Adrenal gland (tissue), 12 donors: ENCODE data around the gene AQP10. TPM values are rescaled to one million over a fixed set of nuclear protein-coding genes. Genes with fewer than 3 reads are reported as not detected.
"Not testable (repeated sequence)": the region's sequence is repeated elsewhere in the genome, so short reads cannot be mapped to it uniquely, and the experiment has no call there.

Experiments
- DNase-seq, 7 donors: peaks; one replicate each; pipeline ENCODE4 v3.0.0-alpha.2; 2019 to 2020
- H3K27ac ChIP-seq, 5 donors: fragments of 200-600 bp; sonication (generic) in 4 of 5; 1 replicate in 3 of 5; 2 replicates in 2 of 5; pipeline versions ENCODE4 v1.5.1 to v1.8.0; 2016 to 2020; ENCODE audit warnings: mild to moderate bottlenecking in 1 of 5
- H3K27me3 ChIP-seq: fragments of 200-600 bp; 2 replicates; pipeline ENCODE4 v1.8.0; 2021
- H3K36me3 ChIP-seq, 2 donors: fragments of 200-600 bp; replicated peaks in 1 of 2; 1 replicate in 1 of 2; 2 replicates in 1 of 2; pipeline versions ENCODE4 v1.5.1 to v1.8.0; 2018 to 2022
- H3K4me1 ChIP-seq, 2 donors: fragments of 200-600 bp; replicated peaks in 1 of 2; 1 replicate in 1 of 2; 2 replicates in 1 of 2; pipeline versions ENCODE4 v1.5.1 to v1.8.0; 2018 to 2021
- H3K4me3 ChIP-seq, 4 donors: fragments of 200-600 bp; sonication (generic) in 3 of 4; one replicate each; pipeline ENCODE4 v1.5.1; 2016 to 2018
- H3K9me3 ChIP-seq, 3 donors: fragments of 200-600 bp; sonication (generic) in 1 of 3; replicated peaks in 1 of 3; 1 replicate in 2 of 3; 2 replicates in 1 of 3; pipeline versions ENCODE4 v1.5.1 to v1.8.0; 2016 to 2021
- CTCF ChIP-seq, 6 experiments: fragments of 450-650 bp in 4 of 6; fragments of 200-600 bp in 2 of 6; sonication (generic) in 1 of 6; IDR thresholded peaks; 1 replicate in 5 of 6; 2 replicates in 1 of 6; pipeline versions ENCODE4 v1.5.1 to v1.8.0; 2016 to 2021; ENCODE audit warnings: antibody characterized with exemption in 6 of 6, mild to moderate bottlenecking in 2 of 6, moderate library complexity in 1 of 6
- POLR2A ChIP-seq, 2 donors: fragments of 450-650 bp; IDR thresholded peaks; one replicate each; pipeline ENCODE4 v1.6.1; 2017; ENCODE audit warnings: antibody characterized with exemption in 2 of 2, mild to moderate bottlenecking in 2 of 2, moderate library complexity in 1 of 2
- WGBS, 4 donors: extraction: QIAGEN DNeasy Blood & Tissue Kit in 2 of 4; methylation state at CpG; one replicate each; pipeline versions ENCODE4 v1.1.5 to v1.1.7; 2013 to 2017; 5-methylcytosine and 5-hydroxymethylcytosine counted together
- intact Hi-C, 2 donors: fragments of 100-400 bp; cut with DNase I; formaldehyde crosslinking; loops; one replicate each; pipeline versions ENCODE4 v1.14.1 to v1.15.0; 2022 to 2023
- polyA plus RNA-seq, 3 donors: library from polyadenylated mRNA; stranded (reverse); fragments of 200-250 nt in 2 of 3; fragments of 350-450 nt in 1 of 3; fragmentation: Illumina TruSeq in 1 of 3; extraction: RNeasy Lipid Tissue Mini Kit (QIAGEN cat#74804) in 1 of 3; gene quantifications; one replicate each; pipeline ENCODE4 v1.2.3, GENCODE V29; 2013 to 2014
- total RNA-seq, 9 donors: library from RNA; depleted of rRNA in 4 of 9; stranded (reverse); fragments of >200 nt in 4 of 9; fragments of 120-200 nt in 1 of 9; fragmentation: NEBNext Ultra II Directional in 1 of 9; extraction: Animal tissue kit (Norgen Biotek cat#: 25700) in 1 of 9; gene quantifications; one replicate each; pipeline versions ENCODE4 v1.1.0 to v1.2.4, GENCODE V29; 2013 to 2023
- donor health status: healthy with polysubstance abuse.
- donor health status: Bipolar disorder and iron deficiency.
- donor health status: DM: yes; HTN: yes; CAD: no.
- donor health status: DM: no; HTN: no; CAD: no.
- donor health status: DM: no; HTN: no; CAD: no.
- donor health status: DM: yes; HTN: yes; CAD: no.

The AQP10 gene
- total and polyA plus RNA-seq, 12 donors = 0.06 TPM; not detected in 11

- H3K36me3 ChIP-seq = no peaks in the 10 kb centered on the region
- H3K9me3 ChIP-seq = no peaks in the 10 kb centered on the region
- no peak for DNase-seq
- 71 to 88% (median 84%) methylated on average over 1 of the region's 1 CpG for WGBS, 4 donors
- no peak overlapping the region for H3K4me3 ChIP-seq
- TF ChIP-seq POLR2A (IDR thresholded peaks at IDR 0.05) = no peak
- TF ChIP-seq CTCF (IDR thresholded peaks at IDR 0.05) = no peak
- H3K27me3 ChIP-seq = no peaks in the 10 kb centered on the region
- intact Hi-C loops = no loop called here
- H3K27ac ChIP-seq = no peak overlapping the region
- no peaks in the 10 kb centered on the region for H3K4me1 ChIP-seq
Observed at GRCh38 chr1:154301582-154301981, 19.3 kb upstream of the AQP10 start.

- Histone ChIP-seq H3K27me3 (no peaks in the 10 kb centered on the region), H3K4me1 (no peaks in the 10 kb centered on the region), H3K36me3 (no peaks in the 10 kb centered on the region), H3K9me3 (no peaks in the 10 kb centered on the region), H3K4me3 (no peak overlapping the region), H3K27ac (no peak overlapping the region)
- intact Hi-C loops = no loop called here
- no peak for DNase-seq
- TF ChIP-seq CTCF (IDR thresholded peaks at IDR 0.05) (no peak), POLR2A (IDR thresholded peaks at IDR 0.05) (no peak)
- 67 to 82% (median 73%) methylated on average over 9 of the region's 9 CpGs for WGBS, 4 donors
Observed at GRCh38 chr1:154304664-154305337, 16.1 kb upstream of the AQP10 start.

- Histone ChIP-seq H3K4me3 (no peak overlapping the region), H3K27ac (no peak overlapping the region), H3K4me1 (no peaks in the 10 kb centered on the region), H3K27me3 (no peaks in the 10 kb centered on the region), H3K36me3 (no peaks in the 10 kb centered on the region), H3K9me3 (no peaks in the 10 kb centered on the region)
- DNase-seq = no peak
- intact Hi-C loops = no loop called here
- TF ChIP-seq POLR2A (IDR thresholded peaks at IDR 0.05) (no peak), CTCF (IDR thresholded peaks at IDR 0.05) (no peak)
- 83 to 94% (median 92%) methylated on average over 3 of the region's 3 CpGs for WGBS, 4 donors
Observed at GRCh38 chr1:154306151-154306550, 14.7 kb upstream of the AQP10 start.

- H3K36me3 ChIP-seq, DNase-seq, H3K4me3 ChIP-seq, H3K27me3 ChIP-seq, H3K9me3 ChIP-seq, H3K4me1 ChIP-seq, intact Hi-C loops, H3K27ac ChIP-seq: not testable (repeated sequence)
- 46 to 64% (median 53%) methylated on average over 4 of the region's 4 CpGs for WGBS, 4 donors
Observed at GRCh38 chr1:154307670-154308270, 13.1 kb upstream of the AQP10 start.

GRCh38 chr1:154309136-154309535, 11.8 kb upstream of the AQP10 start:
- H3K9me3 ChIP-seq, DNase-seq, H3K36me3 ChIP-seq, H3K27me3 ChIP-seq, H3K4me3 ChIP-seq, H3K4me1 ChIP-seq, H3K27ac ChIP-seq, intact Hi-C loops: not testable (repeated sequence)
- WGBS, 4 donors = 79 to 87% (median 84%) methylated on average over 7 of the region's 7 CpGs

- WGBS, 4 donors = 82 to 86% (median 84%) methylated on average over 10 to 13 of the region's 13 CpGs
Observed at GRCh38 chr1:154312229-154313065, 8.4 kb upstream of the AQP10 start.

More at GRCh38 chr1:154312229-154313065, 8.4 kb upstream of the AQP10 start:
- intact Hi-C loops, DNase-seq, H3K36me3 ChIP-seq, H3K4me1 ChIP-seq, H3K27ac ChIP-seq, H3K9me3 ChIP-seq, H3K4me3 ChIP-seq, H3K27me3 ChIP-seq: not testable (repeated sequence)
